ENCODE data around the gene NR1D1.

The NR1D1 gene

GRCh38 chr17:40069751-40070708, 30.4 kb downstream of the NR1D1 start:
- no peak for TF ChIP-seq CTCF (IDR thresholded peaks at IDR 0.05)
- peak; percentile 81 for DNase-seq (ENCODE audit: low spot score)
- Histone ChIP-seq H3K27ac (peak overlapping the region; percentile 93 to 98), H3K4me3 (peak overlapping the region; percentile 66)

GRCh38 chr17:40068917-40069750, 31.3 kb downstream of the NR1D1 start:
- H3K27ac ChIP-seq: peak overlapping the region; percentile 93 to 98
- no peak for TF ChIP-seq CTCF (IDR thresholded peaks at IDR 0.05)
- DNase-seq (ENCODE audit: low spot score): peak; percentile 93
- H3K4me3 ChIP-seq: peak overlapping the region; percentile 66

- TF ChIP-seq CTCF (IDR thresholded peaks at IDR 0.05): no peak
- peak overlapping the region; percentile 93 to 98 for H3K27ac ChIP-seq
- peak overlapping the region; percentile 66 for H3K4me3 ChIP-seq
- DNase-seq (ENCODE audit: low spot score): no peak
Measured at GRCh38 chr17:40068584-40068916, 31.8 kb downstream of the NR1D1 start.

GRCh38 chr17:40068129-40068581, 32.2 kb downstream of the NR1D1 start:
- peak overlapping the region; percentile 93 to 98 for H3K27ac ChIP-seq
- no peak for TF ChIP-seq CTCF (IDR thresholded peaks at IDR 0.05)
- H3K4me3 ChIP-seq: peak overlapping the region; percentile 66
- no peak for DNase-seq (ENCODE audit: low spot score)

- DNase-seq (ENCODE audit: low spot score): no peak
- Histone ChIP-seq H3K27ac (peak overlapping the region; percentile 93 to 98), H3K4me3 (no peak overlapping the region)
- TF ChIP-seq CTCF (IDR thresholded peaks at IDR 0.05): no peak
Measured at GRCh38 chr17:40067710-40068109, 32.7 kb downstream of the NR1D1 start.

GRCh38 chr17:40065769-40066510, 34.4 kb downstream of the NR1D1 start:
- no peak for DNase-seq (ENCODE audit: low spot score)
- Histone ChIP-seq H3K27ac (peak overlapping the region; percentile 93 to 98), H3K4me3 (peak overlapping the region; percentile 89)
- no peak for TF ChIP-seq CTCF (IDR thresholded peaks at IDR 0.05)

Data from coronary artery (tissue), 2 donors.